ENCODE results near the gene YWHAB. TPM values are rescaled to one million over a fixed set of nuclear protein-coding genes. Genes with fewer than 3 reads are reported as not detected.

The YWHAB gene
- polyA plus RNA-seq, 1 of the 3 experiments (the other 2 are of a cell fraction): 84.3 TPM

DNA sequence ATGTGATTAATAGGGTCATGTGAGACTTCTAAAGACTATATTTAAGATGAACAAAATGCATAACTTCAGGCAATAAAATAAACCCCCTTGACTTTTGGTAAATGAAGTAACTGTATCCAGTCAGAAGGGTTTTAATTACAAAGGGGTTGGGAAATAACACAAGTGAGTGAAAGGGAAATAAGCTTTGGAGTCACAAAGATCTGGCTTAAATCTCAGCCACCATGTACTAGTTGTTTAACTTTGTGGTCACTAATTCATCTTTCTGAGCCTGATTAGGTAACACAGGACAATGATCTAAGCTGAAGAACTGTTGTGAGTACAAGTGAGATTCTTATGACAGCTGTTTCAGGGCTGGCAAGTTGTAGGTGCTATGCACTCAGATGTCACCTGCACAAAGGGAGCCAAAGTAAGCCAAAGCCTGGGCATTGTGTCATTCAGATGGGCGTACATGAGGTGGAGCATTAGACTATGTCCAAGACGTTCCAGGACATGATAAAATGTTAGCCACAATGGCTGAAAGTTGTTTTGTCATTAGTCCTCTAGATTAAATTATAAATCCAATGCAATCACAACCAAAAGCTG, 60.9 kb downstream of the YWHAB start:
- ChIA-PET CTCF (no interaction called here), POLR2A (interaction anchor here (0.8 kb wide), 1 partner anchor 137 kb away, joined by 3 read pairs; no protein-coding TSS in a partner anchor)
- Histone ChIP-seq H3K4me1 (ENCODE audit: control insufficient read depth in 1 of 2, insufficient read depth in 2 of 2, low read depth in 1 of 2, low read length in 1 of 2) (no peaks in the 10 kb centered on the region), H3K27me3 (ENCODE audit: insufficient read depth) (no peaks in the 10 kb centered on the region), H3K36me3 (replicated peaks in 1 of 2; ENCODE audit: control insufficient read depth in 1 of 2, insufficient read depth in 2 of 2, low read length in 1 of 2) (peaks cover 61 to 91% of the 10 kb centered on the region in 2 experiments), H3K9ac (no peak overlapping the region), H3K4me3 (ENCODE audit: low read depth in 2 of 2, low read length in 1 of 2) (no peak overlapping the region), H3K9me3 (no peaks in the 10 kb centered on the region), H3F3A (replicated peaks; ENCODE audit: insufficient read depth) (peaks cover 15% of the 10 kb centered on the region), H3K4me2 (no peak overlapping the region), H3K9me2 (no peaks in the 10 kb centered on the region), H4K20me1 (ENCODE audit: insufficient read depth) (no peaks in the 10 kb centered on the region), H3K79me2 (ENCODE audit: insufficient read depth) (no peaks in the 10 kb centered on the region), H3K27ac (ENCODE audit: low read depth in 2 of 2, low read length in 1 of 2) (no peak overlapping the region), H2AFZ (ENCODE audit: low read depth) (no peak overlapping the region)
- TF ChIP-seq MAX (IDR thresholded peaks at IDR 0.05; ENCODE audit: low read depth) (no peak), FOSL2 (IDR thresholded peaks at IDR 0.05; ENCODE audit: borderline replicate concordance, low read depth) (no peak), CTCF (IDR thresholded peaks at IDR 0.05) (no peak), RCOR1 (IDR thresholded peaks at IDR 0.05; ENCODE audit: low read length) (no peak), ZBTB33 (IDR thresholded peaks at IDR 0.05; ENCODE audit: borderline replicate concordance, low read depth) (no peak), NRF1 (IDR thresholded peaks at IDR 0.05; ENCODE audit: low read depth, low read length) (no peak)
- WGBS (ENCODE audit: low lambda C conversion rate): 87% methylated on average over 2 of the region's 2 CpGs
- no peak for DNase-seq

DNA sequence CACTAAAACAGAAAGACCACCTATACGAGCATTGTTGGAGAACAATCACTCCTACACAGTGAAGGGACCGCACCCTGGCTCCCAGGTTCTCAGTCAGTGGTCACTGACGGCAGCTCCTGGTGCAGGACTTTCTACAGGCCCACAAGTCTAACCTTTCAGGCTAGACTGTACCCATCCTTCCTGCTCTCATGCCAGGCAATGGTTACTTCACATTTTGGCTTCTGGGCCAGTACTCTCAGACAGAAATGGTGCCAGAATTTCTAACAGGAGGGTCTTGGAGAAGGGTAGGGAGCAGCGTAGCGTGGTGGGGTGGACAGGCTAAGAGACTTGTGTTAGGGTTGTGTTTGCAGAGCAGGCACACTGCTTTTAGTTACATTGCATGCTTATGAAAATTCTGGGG, 62.6 kb downstream of the YWHAB start:
- no peaks in the 10 kb centered on the region for H4K20me1 ChIP-seq (ENCODE audit: insufficient read depth)
- H3K9me2 ChIP-seq: no peaks in the 10 kb centered on the region
- no peaks in the 10 kb centered on the region for H3K9me3 ChIP-seq
- H3K27me3 ChIP-seq (ENCODE audit: insufficient read depth): no peaks in the 10 kb centered on the region
- peaks cover 10% of the 10 kb centered on the region for H3F3A ChIP-seq (replicated peaks; ENCODE audit: insufficient read depth)
- no peak overlapping the region for H3K9ac ChIP-seq
- H3K36me3 ChIP-seq (replicated peaks in 1 of 2; ENCODE audit: control insufficient read depth in 1 of 2, insufficient read depth in 2 of 2, low read length in 1 of 2): peaks cover 71 to 86% of the 10 kb centered on the region in 2 experiments
- H3K4me2 ChIP-seq: no peak overlapping the region
- H3K4me1 ChIP-seq (ENCODE audit: control insufficient read depth in 1 of 2, insufficient read depth in 2 of 2, low read depth in 1 of 2, low read length in 1 of 2): no peaks in the 10 kb centered on the region
- DNase-seq: no peak
- ChIA-PET CTCF (interaction anchor here (0.9 to 2.3 kb wide), 5 partner anchors 10 to 148 kb away, joined by 3 to 7 read pairs (median 4); partner anchors contain the start of gene TOMM34), POLR2A (no interaction called here)
- no peak overlapping the region for H2AFZ ChIP-seq (ENCODE audit: low read depth)
- H3K27ac ChIP-seq (ENCODE audit: low read depth in 2 of 2, low read length in 1 of 2): no peak overlapping the region; a peak in 1 of 4 replicates
- H3K79me2 ChIP-seq (ENCODE audit: insufficient read depth): no peaks in the 10 kb centered on the region
- WGBS (ENCODE audit: low lambda C conversion rate): 98% methylated on average over 5 of the region's 5 CpGs
- H3K4me3 ChIP-seq (ENCODE audit: low read depth in 2 of 2, low read length in 1 of 2): no peak overlapping the region
- TF ChIP-seq POLR2AphosphoS5 (IDR thresholded peaks at IDR 0.05; ENCODE audit: low read depth, low read length): no peak
- TF ChIP-seq RFX5 (IDR thresholded peaks at IDR 0.05; ENCODE audit: low read length): no peak
- TF ChIP-seq MAX (IDR thresholded peaks at IDR 0.05; ENCODE audit: low read depth): no peak
- TF ChIP-seq SIN3A (IDR thresholded peaks at IDR 0.05; ENCODE audit: borderline replicate concordance, low read depth, low read length): no peak
- no peak for TF ChIP-seq TCF12 (IDR thresholded peaks at IDR 0.05)
- no peak for TF ChIP-seq MXI1 (IDR thresholded peaks at IDR 0.05; ENCODE audit: low read depth, low read length)
- TF ChIP-seq CTCF (IDR thresholded peaks at IDR 0.05): no peak
- no peak for TF ChIP-seq RAD21 (IDR thresholded peaks at IDR 0.05; ENCODE audit: low read length)
- no peak for TF ChIP-seq FOXM1 (IDR thresholded peaks at IDR 0.05; ENCODE audit: low read depth)
- TF ChIP-seq EZH2phosphoT487 (IDR thresholded peaks at IDR 0.05; ENCODE audit: borderline replicate concordance, low read depth): no peak

Measured in SK-N-SH (cell line).